OCI-LY3 (cell line): ENCODE results near the gene TOP3A.
"Not testable (repeated sequence)": the region's sequence is repeated elsewhere in the genome, so short reads cannot be mapped to it uniquely, and the experiment has no call there.

Source experiments
- H2AFZ ChIP-seq: fragments of 200-600, 300-600 bp; shearing (Covaris generic); 2 replicates; pipeline ENCODE4 v1.6.0; 2014; ENCODE audit warnings: antibody characterized with exemption, low read depth, low read length
- H3K27ac ChIP-seq: fragments of 200-600, 300-600 bp; sonication (generic); 2 replicates; pipeline ENCODE4 v1.5.1; 2014; ENCODE audit warnings: mild to moderate bottlenecking, low read length, moderate library complexity, mixed read lengths
- H3K27me3 ChIP-seq: fragments of 200-600, 300-600 bp; sonication (generic); 2 replicates; pipeline ENCODE4 v1.6.1; 2014; ENCODE audit warnings: low read depth, low read length, mixed read lengths
- H3K36me3 ChIP-seq: fragments of 200-600, 300-600 bp; sonication (generic); replicated peaks from 2 replicates; pipeline ENCODE3; 2014; ENCODE audit warnings: low read depth, low read length, mixed read lengths
- H3K4me1 ChIP-seq: fragments of 300-600, 200-600 bp; sonication (generic); 2 replicates; pipeline ENCODE4 v1.6.1; 2014; ENCODE audit warnings: low read length, mixed read lengths
- H3K4me2 ChIP-seq: fragments of 200-600, 300-600 bp; sonication (generic); 2 replicates; pipeline ENCODE4 v1.6.1; 2014; ENCODE audit warnings: low read length, mixed read lengths
- H3K4me3 ChIP-seq: fragments of 300-600, 200-600 bp; sonication (generic); 2 replicates; pipeline ENCODE4 v1.5.1; 2014; ENCODE audit warnings: antibody characterized with exemption, mild to moderate bottlenecking, low read length, moderate library complexity
- H3K79me2 ChIP-seq: fragments of 300-600, 200-600 bp; shearing (Covaris generic); 2 replicates; pipeline ENCODE4 v1.6.1; 2014; ENCODE audit warnings: mild to moderate bottlenecking, low read length, mixed read lengths
- H3K9ac ChIP-seq: fragments of 300-600, 200-600 bp; shearing (Covaris generic); 2 replicates; pipeline ENCODE4 v1.6.0; 2014; ENCODE audit warnings: mild to moderate bottlenecking, low read length, moderate library complexity
- H3K9me3 ChIP-seq: fragments of 200-600, 300-600 bp; shearing (Covaris generic); 2 replicates; pipeline ENCODE4 v1.6.1; 2014; ENCODE audit warnings: low read length, mixed read lengths; ENCODE audit not compliant: insufficient read depth
- H4K20me1 ChIP-seq: fragments of 200-600, 300-600 bp; sonication (generic); 2 replicates; pipeline ENCODE4 v1.6.1; 2016; ENCODE audit warnings: low read length, mixed read lengths; ENCODE audit not compliant: insufficient read depth
- CTCF ChIP-seq: fragments of 200-600, 300-600 bp; sonication (generic); IDR thresholded peaks from 2 replicates; pipeline ENCODE4 v1.5.1; 2014; ENCODE audit warnings: antibody characterized with exemption, low read length, low read depth
- EZH2phosphoT487 ChIP-seq: fragments of 200-600 bp; shearing (Covaris generic); IDR thresholded peaks from 2 replicates; pipeline ENCODE4 v1.6.1; 2018; ENCODE audit warnings: antibody characterized with exemption, mixed run types, low read depth

TOP3A gene

GRCh38 chr17:18300725-18301480 lies 13.9 kb downstream of the TOP3A start:
- no peak overlapping the region for H3K27ac ChIP-seq
- H3K27me3 ChIP-seq, result no peaks in the 10 kb centered on the region
- peaks cover 16% of the 10 kb centered on the region for H3K4me1 ChIP-seq
- TF ChIP-seq CTCF, result no peak
- TF ChIP-seq EZH2phosphoT487, result no peak
- H4K20me1 ChIP-seq, result no peaks in the 10 kb centered on the region
- H3K4me2 ChIP-seq, result no peak overlapping the region
- no peaks in the 10 kb centered on the region for H3K9me3 ChIP-seq
- H3K4me3 ChIP-seq, result no peak overlapping the region
- H3K9ac ChIP-seq, result no peak overlapping the region
- H3K36me3 ChIP-seq, result no peaks in the 10 kb centered on the region
- no peak overlapping the region for H2AFZ ChIP-seq
- no peaks in the 10 kb centered on the region for H3K79me2 ChIP-seq

GRCh38 chr17:18298061-18298460 lies 16.7 kb downstream of the TOP3A start:
- not testable (repeated sequence) for H3K9me3 ChIP-seq, H3K27ac ChIP-seq, H4K20me1 ChIP-seq, H3K36me3 ChIP-seq, H3K4me3 ChIP-seq, H3K27me3 ChIP-seq, H3K79me2 ChIP-seq, H3K9ac ChIP-seq, H3K4me2 ChIP-seq, H2AFZ ChIP-seq
- H3K4me1 ChIP-seq, result peaks cover 14% of the 10 kb centered on the region

- Histone ChIP-seq H3K4me3 (no peak overlapping the region), H3K27me3 (no peaks in the 10 kb centered on the region), H3K36me3 (no peaks in the 10 kb centered on the region), H3K4me1 (peaks cover 9% of the 10 kb centered on the region), H3K27ac (no peak overlapping the region), H3K79me2 (no peaks in the 10 kb centered on the region), H3K4me2 (no peak overlapping the region), H3K9me3 (no peaks in the 10 kb centered on the region), H2AFZ (no peak overlapping the region), H3K9ac (no peak overlapping the region), H4K20me1 (no peaks in the 10 kb centered on the region)
- no peak for TF ChIP-seq CTCF
- no peak for TF ChIP-seq EZH2phosphoT487
These were observed 22.9 kb downstream of the TOP3A start for GRCh38 chr17:18291718-18292540.

DNA sequence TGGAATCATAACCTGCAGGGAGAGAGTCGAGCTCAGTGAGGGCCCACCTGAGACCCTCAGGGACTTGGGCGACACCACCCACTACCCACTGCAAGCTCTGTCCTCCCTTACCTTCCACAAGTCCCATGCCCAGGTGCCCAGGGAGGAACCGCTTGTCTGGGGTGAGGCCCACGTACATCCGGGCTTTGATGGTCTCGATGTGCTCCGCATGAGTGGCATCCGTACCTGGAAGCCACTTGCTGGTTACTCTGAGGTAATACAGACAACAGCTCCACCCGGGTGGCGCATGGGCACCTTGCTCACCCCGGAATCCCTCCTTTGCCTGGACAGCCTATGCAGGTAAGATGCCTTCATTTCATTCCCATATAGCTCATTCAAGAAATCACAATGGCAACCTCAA lies 29.5 kb downstream of the TOP3A start:
- H3K36me3 ChIP-seq, result no peaks in the 10 kb centered on the region
- TF ChIP-seq EZH2phosphoT487 (no peak), CTCF (no peak)
- no peaks in the 10 kb centered on the region for H4K20me1 ChIP-seq

More for the DNA sequence above, 29.5 kb downstream of the TOP3A start:
- Histone ChIP-seq H3K4me3 (no peak overlapping the region), H2AFZ (no peak overlapping the region), H3K9ac (no peak overlapping the region), H3K9me3 (no peaks in the 10 kb centered on the region), H3K4me2 (no peak overlapping the region), H3K27me3 (no peaks in the 10 kb centered on the region), H3K27ac (no peak overlapping the region), H3K4me1 (no peaks in the 10 kb centered on the region), H3K79me2 (no peaks in the 10 kb centered on the region)
